ENCODE data around the gene FLAD1. TPM values are rescaled to one million over a fixed set of nuclear protein-coding genes. Genes with fewer than 3 reads are reported as not detected.

The FLAD1 gene
- polyA plus RNA-seq, 2 of the 4 experiments (the other 2 are of a cell fraction), result 34.1 to 43.5 TPM

DNA sequence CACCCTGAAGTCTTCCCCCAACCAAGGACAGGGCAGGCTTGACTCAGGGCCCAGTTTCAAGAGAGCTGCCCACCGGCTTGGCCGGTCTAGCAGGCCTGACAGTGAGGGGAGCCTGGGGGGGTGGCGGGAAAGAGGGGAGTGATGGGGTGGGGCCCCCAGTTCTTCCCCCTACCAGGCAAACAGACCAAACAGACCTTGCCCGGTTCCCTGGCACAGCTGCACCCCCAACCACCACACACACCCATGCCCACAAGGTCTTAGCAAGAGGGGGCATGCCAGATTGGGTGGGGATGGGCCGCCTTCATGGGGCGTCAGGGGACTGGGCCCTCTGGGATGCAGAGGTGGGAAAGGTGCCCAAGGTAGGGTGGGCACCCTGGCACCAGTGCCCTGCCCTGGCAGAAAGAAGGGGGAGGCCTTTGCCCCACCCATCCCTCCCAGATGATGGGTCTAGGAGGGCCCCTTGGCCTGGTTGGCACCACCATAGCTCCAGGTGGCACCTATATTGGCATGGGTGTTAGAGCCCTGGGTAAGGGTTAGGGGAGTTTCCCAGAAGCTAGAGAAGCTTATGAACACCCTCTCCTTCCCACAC is 28.4 kb downstream of the FLAD1 start:
- Histone ChIP-seq H3K4me2 (peak overlapping the region; percentile 59), H3K27ac (peak overlapping the region; percentile 67 to 100), H3K9me3 (no peaks in the 10 kb centered on the region), H3K4me3 (no peak overlapping the region), H3K4me1 (peaks cover 93% of the 10 kb centered on the region)
- CTCF ChIA-PET, result interaction anchor here (1.3 kb wide), 1 partner anchor 73 kb away, joined by 3 read pairs; no protein-coding TSS in a partner anchor
- DNase-seq (ENCODE audit: low read depth in 1 of 2, low spot score in 1 of 2), result no peak
- TF ChIP-seq KDM5A (IDR thresholded peaks at IDR 0.05), result no peak
- TF ChIP-seq PHF8 (IDR thresholded peaks at IDR 0.05; ENCODE audit: borderline replicate concordance, low read depth), result no peak
- TF ChIP-seq RCOR1 (IDR thresholded peaks at IDR 0.05; ENCODE audit: low read depth, low read length), result no peak
- WGBS (ENCODE audit: missing lambda C conversion rate), result 93% methylated on average over 3 of the region's 6 CpGs
- no peak; a peak in 2 of 6 replicates for ATAC-seq
- POLR2A ChIA-PET, result no interaction called here
- FAIRE-seq, result no peak

DNA sequence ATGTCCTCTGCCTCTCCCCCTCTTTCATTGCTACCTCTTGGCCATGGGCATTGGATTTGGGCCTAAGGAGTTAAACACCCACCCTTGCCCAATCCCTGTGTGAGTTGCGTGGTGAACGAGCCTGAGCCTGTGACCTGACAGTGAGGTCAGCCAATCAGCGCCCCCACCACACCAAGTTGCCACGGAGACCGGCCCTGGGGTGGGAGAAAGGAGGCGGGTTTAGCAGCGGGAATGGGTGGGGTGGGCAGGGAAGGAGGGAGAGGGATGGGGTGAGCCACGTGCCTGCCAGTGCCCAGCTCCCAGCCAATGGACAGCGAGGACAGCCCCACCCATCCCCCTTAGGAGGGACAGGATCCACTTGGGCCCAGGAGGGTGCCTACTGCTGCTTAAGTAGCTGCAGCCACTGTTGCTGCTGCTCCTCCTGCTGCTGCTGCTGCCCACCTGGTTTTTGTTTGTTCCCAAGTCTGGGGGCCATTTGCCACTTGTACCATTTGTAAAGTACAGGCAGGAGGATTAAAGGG is 28.9 kb downstream of the FLAD1 start:
- FAIRE-seq (no peak), ATAC-seq (peak in 1 of 2 experiments; percentile 59; a peak in 3 of 6 replicates), DNase-seq (ENCODE audit: low read depth in 1 of 2, low spot score in 1 of 2) (peak in 1 of 2 experiments; percentile 86)
- Histone ChIP-seq H3K4me3 (no peak overlapping the region), H3K4me2 (peak overlapping the region; percentile 59), H3K4me1 (peaks cover 93% of the 10 kb centered on the region), H3K9me3 (no peaks in the 10 kb centered on the region), H3K27ac (peak overlapping the region; percentile 67 to 100)
- ChIA-PET CTCF (no interaction called here), POLR2A (interaction anchor here (0.6 kb wide), 1 partner anchor 10 kb away, joined by 4 read pairs; the partner anchor contains the start of gene ZBTB7B)
- WGBS (ENCODE audit: missing lambda C conversion rate), result 22% methylated on average over 5 of the region's 9 CpGs
- TF ChIP-seq SREBF2 (IDR thresholded peaks at IDR 0.05), result no peak
- no peak for TF ChIP-seq POLR2AphosphoS2 (conservative IDR thresholded peaks at IDR 0.05; ENCODE audit: low read length)
- TF ChIP-seq, protein P1, sequence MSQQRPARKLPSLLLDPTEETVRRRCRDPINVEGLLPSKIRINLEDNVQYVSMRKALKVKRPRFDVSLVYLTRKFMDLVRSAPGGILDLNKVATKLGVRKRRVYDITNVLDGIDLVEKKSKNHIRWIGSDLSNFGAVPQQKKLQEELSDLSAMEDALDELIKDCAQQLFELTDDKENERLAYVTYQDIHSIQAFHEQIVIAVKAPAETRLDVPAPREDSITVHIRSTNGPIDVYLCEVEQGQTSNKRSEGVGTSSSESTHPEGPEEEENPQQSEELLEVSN (IDR thresholded peaks at IDR 0.05; ENCODE audit: borderline replicate concordance, low read depth), result 0 out of 2 replicates have a peak, but pooled peaks have one; percentile 43
- TF ChIP-seq MAX (IDR thresholded peaks at IDR 0.05), result peak; percentile 58
- TF ChIP-seq USF2 (IDR thresholded peaks at IDR 0.05), result peak; percentile 60
- no peak for TF ChIP-seq HES2 (IDR thresholded peaks at IDR 0.05)

- 82% methylated on average over 3 of the region's 3 CpGs for WGBS (ENCODE audit: missing lambda C conversion rate)
- peak; percentile 13 for FAIRE-seq
These were observed 29.8 kb downstream of the FLAD1 start for GRCh38 chr1:155012776-155013602.

More at GRCh38 chr1:155012776-155013602, 29.8 kb downstream of the FLAD1 start:
- no peak for DNase-seq (ENCODE audit: low read depth in 1 of 2, low spot score in 1 of 2)
- no peaks in the 10 kb centered on the region for H3K9me3 ChIP-seq
- ATAC-seq, result no peak
- ChIA-PET CTCF (no interaction called here), POLR2A (interaction anchor here (0.6 to 0.7 kb wide), 2 partner anchors 35 to 174 kb away, joined by 11 to 12 read pairs; no protein-coding TSS in a partner anchor)
- no peak for TF ChIP-seq ELK1 (IDR thresholded peaks at IDR 0.05; ENCODE audit: low read depth, low read length)
- TF ChIP-seq, protein P2, sequence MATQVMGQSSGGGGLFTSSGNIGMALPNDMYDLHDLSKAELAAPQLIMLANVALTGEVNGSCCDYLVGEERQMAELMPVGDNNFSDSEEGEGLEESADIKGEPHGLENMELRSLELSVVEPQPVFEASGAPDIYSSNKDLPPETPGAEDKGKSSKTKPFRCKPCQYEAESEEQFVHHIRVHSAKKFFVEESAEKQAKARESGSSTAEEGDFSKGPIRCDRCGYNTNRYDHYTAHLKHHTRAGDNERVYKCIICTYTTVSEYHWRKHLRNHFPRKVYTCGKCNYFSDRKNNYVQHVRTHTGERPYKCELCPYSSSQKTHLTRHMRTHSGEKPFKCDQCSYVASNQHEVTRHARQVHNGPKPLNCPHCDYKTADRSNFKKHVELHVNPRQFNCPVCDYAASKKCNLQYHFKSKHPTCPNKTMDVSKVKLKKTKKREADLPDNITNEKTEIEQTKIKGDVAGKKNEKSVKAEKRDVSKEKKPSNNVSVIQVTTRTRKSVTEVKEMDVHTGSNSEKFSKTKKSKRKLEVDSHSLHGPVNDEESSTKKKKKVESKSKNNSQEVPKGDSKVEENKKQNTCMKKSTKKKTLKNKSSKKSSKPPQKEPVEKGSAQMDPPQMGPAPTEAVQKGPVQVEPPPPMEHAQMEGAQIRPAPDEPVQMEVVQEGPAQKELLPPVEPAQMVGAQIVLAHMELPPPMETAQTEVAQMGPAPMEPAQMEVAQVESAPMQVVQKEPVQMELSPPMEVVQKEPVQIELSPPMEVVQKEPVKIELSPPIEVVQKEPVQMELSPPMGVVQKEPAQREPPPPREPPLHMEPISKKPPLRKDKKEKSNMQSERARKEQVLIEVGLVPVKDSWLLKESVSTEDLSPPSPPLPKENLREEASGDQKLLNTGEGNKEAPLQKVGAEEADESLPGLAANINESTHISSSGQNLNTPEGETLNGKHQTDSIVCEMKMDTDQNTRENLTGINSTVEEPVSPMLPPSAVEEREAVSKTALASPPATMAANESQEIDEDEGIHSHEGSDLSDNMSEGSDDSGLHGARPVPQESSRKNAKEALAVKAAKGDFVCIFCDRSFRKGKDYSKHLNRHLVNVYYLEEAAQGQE (IDR thresholded peaks at IDR 0.05), result peak; percentile 40; the same call in 1 of the 2 replicates
- no peak for TF ChIP-seq EP300 (IDR thresholded peaks at IDR 0.05)
- no peak for TF ChIP-seq EHMT2 (IDR thresholded peaks at IDR 0.05; ENCODE audit: low read depth)
- no peak for TF ChIP-seq MAFK (IDR thresholded peaks at IDR 0.05; ENCODE audit: partially characterized antibody)
- no peak for TF ChIP-seq FOSB (CRISPR knock-in tag; IDR thresholded peaks at IDR 0.05)
- TF ChIP-seq CBX8 (IDR thresholded peaks at IDR 0.05), result no peak
- no peak for TF ChIP-seq KDM1A (IDR thresholded peaks at IDR 0.05; ENCODE audit: low read depth)
- peak overlapping the region; percentile 59 for H3K4me2 ChIP-seq
- H3K4me3 ChIP-seq, result no peak overlapping the region
- H3K4me1 ChIP-seq, result peaks cover 88% of the 10 kb centered on the region
- H3K27ac ChIP-seq, result peak overlapping the region; percentile 67 to 100; a peak in 5 of 6 replicates
